Fibroblast of lung (primary cell): ENCODE data around the gene MTA2.

Experiments
- CTCF ChIP-seq, 2 donors: IDR thresholded peaks in 1 of 2; conservative IDR thresholded peaks in 1 of 2; 1 replicate in 1 of 2; 2 replicates in 1 of 2; pipeline ENCODE4 v1.5.1; 2011 to 2012; ENCODE audit warnings: low read length in 2 of 2, control low read depth in 1 of 2, inconsistent platforms in 1 of 2, low read depth in 1 of 2, mild to moderate bottlenecking in 1 of 2
- EZH2 ChIP-seq: IDR thresholded peaks from 2 replicates; pipeline ENCODE4 v1.5.1; 2012; ENCODE audit warnings: low read length, control low read depth, mild to moderate bottlenecking; ENCODE audit errors: missing control alignments

DNA sequence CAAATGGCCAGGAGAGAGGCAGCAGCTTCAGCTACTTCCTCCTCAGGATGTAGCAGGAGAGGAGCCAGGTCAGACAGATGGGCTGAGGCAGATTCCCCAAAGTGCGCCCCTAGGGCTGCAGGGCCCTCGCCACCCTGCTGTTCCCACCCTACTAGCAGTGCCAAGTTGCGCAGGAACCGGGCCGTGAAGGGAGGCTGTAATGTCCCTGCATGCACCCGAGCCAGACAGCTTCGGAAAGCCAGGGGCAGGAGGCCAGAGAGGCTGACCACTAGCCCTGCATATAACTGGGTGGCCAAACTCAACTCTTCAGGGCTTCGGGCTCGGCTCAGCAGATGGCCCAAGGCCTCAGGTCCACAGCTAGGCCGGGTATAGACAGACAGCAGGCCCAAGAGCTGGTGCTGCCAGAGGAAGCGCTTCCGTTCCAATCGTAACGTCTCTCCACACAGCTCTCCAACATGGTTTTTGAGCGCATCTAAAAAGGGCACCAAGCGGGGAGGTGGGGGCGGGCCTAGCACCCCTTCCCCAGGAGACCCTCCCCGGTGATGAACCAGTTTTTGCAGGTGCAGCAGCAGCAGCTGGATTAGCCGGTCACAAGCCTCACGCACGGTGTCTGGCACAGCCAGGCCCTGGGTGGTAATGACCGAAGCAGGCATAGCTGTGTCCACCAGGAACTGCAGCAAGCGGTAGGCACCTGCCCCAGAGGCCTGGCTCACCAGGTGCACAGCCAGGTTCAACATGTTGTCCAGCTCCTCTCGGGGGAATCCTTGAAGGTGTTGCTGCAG lies 46.7 kb upstream of the MTA2 start:
- TF ChIP-seq CTCF (conservative IDR thresholded peaks at IDR 0.05 in 1 of 2, IDR thresholded peaks at IDR 0.05 in 1 of 2; ENCODE audit: low read depth in 1 of 2, low read length in 2 of 2) (no peak), EZH2 (no peak)
